HG03460 (cell line): ENCODE data around the gene UBE2D2.
"Not testable (repeated sequence)": the region's sequence is repeated elsewhere in the genome, so short reads cannot be mapped to it uniquely, and the experiment has no call there.

Experiments used
- ATAC-seq: cut with Tn5 transposase; IDR thresholded peaks from one replicate; pipeline ENCODE4 v1.9.1; 2021; ENCODE audit not compliant: unreplicated experiment

The UBE2D2 gene

DNA sequence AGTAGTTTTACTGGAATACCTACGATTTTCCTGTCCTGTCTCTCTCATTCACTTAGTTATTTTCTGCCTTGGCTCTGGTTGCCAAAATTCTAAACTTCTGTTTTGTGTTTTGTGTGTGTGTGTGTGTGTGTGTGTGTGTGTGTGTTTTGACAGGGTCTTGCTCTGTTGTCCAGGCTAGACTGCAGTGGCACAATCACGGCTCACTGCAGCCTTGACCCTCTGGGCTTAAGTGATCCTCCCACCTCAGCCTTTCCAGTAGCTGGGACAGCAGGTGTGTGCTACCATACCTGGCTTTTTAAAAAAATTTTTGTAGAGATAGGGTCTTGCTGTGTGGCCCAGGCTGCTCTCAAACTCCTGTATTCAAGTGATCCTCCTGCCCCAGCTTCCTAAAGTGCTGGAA, 17.2 kb downstream of the UBE2D2 start:
- ATAC-seq = no peak

DNA sequence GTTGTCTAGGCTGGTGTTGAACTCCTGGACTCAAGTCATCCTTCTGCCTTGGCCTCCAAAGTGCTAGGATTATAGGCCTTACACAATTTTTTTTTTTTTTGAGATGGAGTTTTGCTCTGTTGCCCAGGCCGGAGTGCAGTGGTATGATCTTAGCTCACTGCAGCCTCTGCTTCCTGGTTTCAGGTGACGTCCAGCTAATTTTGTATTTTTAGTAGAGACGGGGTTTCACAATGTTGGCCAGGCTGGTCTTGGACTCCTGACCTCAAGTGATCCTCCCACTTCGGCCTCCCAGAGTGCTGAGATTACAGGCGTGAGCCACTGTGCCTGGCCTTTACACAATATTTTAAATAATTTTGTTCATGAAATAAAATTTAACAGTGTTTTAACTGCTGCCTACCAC, 21.0 kb downstream of the UBE2D2 start:
- not testable (repeated sequence) for ATAC-seq

DNA sequence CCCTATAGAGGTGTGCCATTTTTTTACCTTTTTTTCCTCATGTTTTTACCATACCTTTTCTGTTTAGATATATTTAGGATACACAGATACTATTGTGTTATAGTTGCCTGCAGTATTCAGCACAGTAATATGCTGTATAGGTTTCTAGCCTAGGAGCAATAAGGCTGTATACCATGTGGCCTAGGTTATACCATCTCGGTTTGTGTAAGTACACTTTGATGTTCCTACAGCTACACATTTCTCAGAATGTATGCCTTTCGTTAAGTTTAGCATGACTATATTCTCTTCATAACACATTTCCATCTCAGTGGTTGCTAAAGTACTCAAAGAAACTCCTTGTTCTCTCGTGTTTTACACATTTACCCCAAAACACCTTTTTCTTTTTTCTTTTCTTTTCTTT, 23.0 kb downstream of the UBE2D2 start:
- no peak for ATAC-seq

DNA sequence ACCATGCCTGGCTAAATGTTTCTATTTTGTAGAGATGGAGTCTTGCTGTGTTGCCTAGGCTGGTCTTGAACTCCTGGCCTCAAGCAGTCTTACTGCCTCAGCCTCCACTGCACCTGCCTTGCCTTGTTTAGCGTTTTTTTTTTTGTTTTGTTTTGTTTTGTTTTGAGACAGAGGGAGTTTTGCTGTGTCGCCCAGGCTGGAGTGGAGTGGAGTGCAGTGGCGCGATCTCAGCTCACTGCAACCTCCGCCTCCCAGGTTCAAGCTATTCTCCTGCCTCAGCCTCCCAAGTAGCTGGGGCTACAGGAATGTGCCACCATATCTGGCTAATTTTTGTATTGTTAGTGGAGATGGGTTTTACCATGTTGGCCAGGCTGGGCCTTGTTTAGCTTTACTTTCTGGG, 27.0 kb downstream of the UBE2D2 start:
- ATAC-seq = not testable (repeated sequence)

DNA sequence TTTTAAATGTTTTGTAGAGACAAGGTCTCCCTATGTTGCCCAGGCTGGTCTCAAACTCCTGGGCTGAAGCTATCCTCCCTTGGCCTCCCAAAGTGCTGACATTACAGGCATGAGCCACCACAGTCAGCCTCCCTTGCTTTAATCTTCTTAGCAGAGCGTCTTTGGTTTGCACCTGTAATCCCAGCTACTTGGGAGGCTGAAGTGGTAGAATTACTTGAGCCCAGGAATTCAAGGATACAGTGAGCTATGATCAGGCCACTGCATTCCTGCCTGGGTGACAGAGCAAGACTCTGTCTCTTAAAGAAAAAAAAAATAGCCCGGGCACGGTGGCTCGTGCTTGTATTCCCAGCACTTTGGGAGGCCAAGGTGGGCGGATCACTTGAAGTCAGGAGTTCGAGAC, 27.8 kb downstream of the UBE2D2 start:
- no peak for ATAC-seq

DNA sequence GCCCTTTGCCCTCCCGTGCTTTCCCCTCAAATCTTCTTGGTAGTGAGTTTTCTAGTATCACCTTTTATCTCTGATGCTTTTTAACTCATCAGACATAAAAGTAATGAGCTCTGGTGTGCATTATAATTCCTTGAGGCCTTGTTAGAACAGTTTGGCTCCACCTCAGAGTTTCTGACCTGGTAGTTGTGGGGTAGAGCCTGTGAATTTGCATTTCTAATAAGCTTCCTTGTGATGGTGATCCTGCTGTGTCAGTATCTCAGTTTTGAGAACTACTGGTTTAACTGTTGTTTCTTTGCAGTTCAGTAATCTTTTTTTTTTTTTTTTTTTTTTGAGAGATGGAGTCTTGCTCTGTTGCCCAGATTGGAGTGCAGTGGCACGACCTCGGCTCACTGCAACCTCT, 31.1 kb downstream of the UBE2D2 start:
- ATAC-seq = no peak

DNA sequence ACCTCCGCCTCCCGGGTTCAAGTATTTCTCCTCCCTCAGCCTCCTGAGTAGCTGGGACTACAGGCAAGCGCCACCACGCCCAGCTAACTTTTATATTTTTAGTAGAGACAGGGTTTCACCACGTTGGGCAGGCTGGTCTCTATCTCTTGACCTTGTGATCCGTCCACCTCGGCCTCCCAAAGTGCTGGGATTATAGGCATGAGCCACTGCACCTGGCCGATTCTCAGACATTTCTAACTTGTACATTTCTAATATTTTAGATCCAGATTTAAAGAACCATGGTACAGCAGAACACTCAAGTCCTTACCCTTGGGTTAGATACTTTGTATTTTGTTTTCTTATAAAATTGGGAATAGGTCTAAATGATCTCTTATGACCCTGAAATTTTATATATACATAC, 31.9 kb downstream of the UBE2D2 start:
- ATAC-seq = not testable (repeated sequence)

DNA sequence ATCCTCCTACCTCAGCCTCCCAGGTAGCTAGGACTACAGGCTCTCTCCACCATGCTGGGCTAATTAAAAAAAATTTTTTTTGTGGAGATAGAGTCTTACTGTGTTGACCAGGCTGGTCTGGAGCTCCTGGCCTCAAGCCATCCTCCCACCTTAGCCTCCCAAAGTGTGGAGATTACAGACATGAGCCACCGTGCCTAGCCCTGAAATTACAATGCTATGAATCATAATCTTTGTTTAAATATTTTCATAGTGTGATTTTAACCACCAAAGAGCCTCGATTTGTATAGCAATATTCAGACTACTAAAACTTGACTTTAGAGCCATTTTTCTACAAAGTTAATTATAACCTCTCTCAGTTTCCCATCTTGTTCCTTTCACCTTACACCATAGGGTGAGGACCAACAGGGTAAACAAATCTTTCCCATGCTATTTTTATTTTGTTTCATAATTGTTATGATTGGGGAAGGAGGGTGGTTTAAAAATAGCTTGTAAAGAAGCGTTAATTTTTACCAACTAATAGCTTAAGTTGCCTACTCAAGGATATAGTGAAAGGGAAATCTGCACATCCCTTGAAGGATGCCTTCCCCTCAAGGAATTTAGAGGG, 32.7 kb downstream of the UBE2D2 start:
- ATAC-seq = no peak

DNA sequence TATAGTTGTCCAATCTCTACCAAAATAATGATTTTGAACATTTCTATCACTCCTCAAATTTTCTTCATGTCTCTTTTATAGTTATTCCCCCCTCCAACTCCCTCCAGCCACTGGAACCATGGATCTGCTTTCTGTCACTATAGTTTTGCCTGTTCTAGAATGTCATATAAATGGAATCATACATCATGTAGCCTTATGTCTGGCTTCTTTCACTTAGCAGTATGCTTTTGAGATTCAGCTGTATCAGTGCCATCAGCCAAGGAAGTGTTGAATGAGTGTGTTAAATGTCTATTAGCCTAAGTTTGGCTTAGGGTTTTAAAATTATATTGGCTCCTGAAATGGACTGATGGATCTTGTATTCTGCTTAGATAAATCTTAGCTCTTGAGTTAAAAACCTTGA, 36.0 kb downstream of the UBE2D2 start:
- ATAC-seq = no peak

DNA sequence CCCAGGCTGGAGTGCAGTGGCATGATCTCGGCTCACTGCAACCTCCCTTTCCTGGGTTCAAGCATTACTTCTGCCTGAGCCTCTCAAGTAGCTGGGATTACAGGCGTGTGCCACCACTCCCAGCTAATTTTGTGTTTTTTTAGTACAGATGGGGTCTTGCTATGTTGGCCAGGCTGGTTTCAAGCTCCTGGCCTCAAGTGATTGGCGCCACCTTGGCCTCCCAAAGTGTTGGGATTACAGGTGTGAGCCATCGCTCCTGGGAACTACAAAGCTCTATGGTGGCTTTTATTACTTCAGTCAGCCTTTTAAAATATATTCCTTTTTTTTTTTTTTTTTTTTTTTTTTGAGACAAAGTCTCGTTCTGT, 37.4 kb downstream of the UBE2D2 start:
- ATAC-seq = not testable (repeated sequence)

DNA sequence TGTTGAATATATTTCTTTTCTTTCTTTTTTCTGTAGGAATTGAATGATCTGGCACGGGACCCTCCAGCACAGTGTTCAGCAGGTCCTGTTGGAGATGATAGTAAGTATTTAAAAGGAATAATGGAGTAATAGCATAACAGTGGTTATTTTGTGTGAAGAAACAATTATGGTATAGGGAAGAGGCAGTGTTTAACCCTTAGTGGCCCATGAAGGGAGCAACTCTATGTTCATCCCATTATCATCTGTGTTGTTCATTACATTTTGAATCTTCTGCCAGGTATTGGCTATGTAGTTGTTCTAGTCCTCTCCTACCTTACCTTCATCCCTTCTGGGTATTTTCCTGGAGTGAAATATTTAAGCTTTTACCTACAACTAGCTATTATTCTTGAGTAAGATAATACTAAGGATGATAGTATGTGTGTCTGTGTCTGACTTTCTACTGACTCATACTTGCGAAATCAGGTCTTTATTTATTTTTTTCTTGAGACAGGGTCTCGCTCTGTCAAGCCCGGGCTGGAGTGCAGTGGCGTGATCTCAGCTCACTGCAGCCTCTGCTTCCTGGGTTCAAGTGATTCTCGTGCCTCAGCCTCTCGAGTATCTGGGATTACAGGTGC, 39.3 kb downstream of the UBE2D2 start:
- ATAC-seq = no peak

DNA sequence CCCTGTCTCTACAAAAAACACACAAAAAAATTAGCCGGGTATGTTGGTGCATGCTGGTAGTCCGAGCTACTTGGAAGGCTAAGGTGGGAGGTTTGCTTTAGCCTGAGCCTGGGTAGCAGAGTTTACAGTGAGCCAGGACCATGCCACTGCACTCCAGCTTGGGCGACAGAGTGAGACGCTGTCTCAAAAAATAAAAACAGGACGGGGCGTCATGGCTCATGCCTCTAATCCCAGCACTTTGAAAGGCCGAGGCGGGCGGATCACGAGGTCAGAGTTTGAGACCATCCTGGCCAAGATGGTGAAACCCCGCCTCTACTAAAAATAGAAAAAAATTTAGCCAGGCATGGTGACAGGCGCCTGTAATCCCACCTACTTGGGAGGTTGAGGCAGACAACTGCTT, 40.3 kb downstream of the UBE2D2 start:
- ATAC-seq = no peak

DNA sequence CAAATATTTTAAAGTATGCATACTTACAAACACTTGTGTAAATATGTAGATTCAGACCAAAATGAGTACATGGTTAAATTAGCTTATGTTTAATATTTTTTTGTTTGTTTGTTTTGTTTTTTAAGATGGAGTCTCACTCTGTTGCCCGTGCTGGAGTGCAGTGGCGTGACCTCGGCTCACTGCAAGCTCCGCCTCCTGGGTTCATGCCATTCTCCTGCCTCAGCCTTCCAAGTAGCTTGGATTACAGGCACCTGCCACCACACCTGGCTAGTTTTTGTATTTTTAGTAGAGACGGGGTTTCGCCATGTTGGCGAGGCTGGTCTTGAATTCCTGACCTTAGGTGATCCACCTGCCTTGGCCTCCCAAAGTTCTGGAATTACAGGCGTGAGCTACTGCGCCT, 40.8 kb downstream of the UBE2D2 start:
- ATAC-seq = not testable (repeated sequence)

DNA sequence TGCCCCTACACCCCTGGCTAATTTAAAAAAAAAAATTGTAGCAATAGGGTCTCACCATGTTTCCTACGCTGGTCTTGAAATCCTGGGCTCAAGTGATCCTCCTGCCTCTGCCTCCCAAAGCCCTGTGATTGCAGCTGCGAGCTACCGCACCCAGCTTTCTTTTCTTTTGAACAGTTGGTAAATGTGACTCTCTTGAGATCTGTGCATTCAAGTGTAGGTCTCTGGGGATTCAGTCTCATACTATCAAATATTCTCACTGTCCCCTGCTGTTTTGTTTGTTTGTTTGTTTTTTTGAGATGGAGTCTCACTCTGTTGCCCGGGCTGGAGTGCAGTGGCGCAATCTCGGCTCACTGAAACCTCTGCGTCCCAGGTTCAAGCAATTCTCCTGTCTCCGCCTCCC, 44.7 kb downstream of the UBE2D2 start:
- no peak for ATAC-seq

DNA sequence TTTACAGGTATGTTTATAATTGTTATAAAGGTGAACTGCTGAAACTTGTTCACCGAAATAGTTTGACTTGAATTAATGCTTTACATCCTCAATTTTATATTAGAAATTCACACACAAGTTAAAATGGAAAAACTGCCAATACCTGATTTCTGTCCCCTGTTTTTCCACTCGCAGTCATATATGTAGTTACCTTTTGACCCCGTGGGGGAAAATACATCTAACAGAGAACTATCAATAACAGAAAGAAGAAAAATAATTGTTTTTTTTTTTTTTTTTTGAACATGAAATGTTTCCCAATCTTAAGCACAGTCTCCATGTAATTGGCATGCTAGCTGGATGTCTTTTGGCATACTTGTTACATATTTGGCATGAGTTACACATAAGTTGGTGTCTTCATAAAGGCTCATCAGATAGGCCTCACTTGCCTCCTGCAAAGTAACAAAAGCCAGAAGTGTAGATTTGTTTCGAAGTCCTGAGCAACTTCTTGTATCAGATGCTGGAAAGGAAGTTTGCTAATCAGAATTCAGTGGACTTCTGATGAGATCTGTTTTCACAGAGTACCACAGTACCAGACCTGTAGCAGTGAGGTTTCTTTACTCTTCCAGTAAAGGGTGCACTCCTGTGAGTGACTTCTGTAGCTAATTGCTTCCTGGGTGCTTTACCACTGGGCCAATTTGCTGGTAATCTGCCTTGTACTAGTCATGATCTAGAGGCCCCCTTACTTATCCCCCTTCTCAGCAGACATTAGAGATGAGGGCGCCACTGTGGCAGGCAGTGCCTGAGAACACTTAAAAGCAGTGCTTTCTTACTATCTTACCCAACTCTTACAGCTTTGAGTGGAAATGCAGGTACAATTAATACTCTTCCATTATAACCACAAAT, 50.8 kb downstream of the UBE2D2 start:
- ATAC-seq = no peak

DNA sequence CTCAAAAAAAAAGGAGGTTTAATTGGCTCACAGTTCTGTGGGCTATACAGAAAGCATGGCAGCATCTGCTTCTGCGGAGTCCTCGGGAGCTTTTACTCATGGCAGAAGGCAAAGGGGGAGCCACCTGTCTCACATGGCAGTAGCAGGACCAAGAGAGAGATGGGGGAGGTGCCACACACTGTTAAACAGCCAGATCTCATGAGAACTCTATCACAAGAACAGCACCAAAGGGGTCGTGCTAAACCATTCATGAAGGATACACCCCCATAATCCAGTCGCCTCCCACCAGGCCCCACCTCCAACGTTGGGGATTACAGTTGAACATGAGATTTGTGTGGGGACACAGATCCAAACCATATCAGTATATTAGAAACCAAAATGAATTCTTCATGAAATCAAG, 58.7 kb downstream of the UBE2D2 start:
- ATAC-seq = no peak

DNA sequence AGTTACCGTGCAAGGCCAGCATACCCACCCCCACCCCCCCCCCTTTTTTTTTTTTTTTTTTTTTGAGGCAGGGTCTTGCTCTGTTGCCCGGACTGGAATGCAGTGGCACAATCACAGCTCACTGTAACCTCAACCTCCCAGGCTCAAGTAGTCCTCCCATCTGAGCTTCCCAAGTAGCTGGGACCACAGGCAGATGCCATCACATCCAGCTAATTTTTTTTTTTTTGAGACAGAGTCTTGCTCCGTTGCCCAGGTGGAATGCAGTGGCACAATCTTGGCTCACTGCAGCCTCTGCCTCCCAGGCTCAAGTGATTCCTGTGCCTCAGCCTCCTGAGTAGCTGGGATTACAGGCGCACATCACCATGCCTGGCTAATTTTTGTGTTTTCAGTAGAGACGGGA, 64.3 kb downstream of the UBE2D2 start:
- ATAC-seq = not testable (repeated sequence)

DNA sequence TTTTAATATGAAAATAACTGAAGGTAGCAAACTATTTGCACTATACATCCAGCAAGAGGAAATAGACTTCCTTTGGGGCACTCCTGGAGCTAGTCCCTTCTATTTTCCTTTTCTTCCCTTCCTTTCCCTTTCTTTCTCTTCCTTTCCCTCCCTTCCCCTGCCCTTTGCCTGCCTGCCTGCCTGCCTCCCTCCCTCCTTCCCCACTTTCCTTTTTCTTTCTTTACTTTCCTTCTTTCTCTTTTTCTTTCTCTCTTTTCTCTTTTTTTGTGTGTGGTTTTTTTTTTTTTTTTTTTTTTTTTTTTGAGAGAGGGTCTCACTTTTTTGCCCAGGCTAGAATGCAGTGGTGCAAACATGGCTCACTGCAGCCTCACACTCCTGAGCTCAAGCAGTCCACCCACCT, 69.7 kb downstream of the UBE2D2 start:
- ATAC-seq = no peak

DNA sequence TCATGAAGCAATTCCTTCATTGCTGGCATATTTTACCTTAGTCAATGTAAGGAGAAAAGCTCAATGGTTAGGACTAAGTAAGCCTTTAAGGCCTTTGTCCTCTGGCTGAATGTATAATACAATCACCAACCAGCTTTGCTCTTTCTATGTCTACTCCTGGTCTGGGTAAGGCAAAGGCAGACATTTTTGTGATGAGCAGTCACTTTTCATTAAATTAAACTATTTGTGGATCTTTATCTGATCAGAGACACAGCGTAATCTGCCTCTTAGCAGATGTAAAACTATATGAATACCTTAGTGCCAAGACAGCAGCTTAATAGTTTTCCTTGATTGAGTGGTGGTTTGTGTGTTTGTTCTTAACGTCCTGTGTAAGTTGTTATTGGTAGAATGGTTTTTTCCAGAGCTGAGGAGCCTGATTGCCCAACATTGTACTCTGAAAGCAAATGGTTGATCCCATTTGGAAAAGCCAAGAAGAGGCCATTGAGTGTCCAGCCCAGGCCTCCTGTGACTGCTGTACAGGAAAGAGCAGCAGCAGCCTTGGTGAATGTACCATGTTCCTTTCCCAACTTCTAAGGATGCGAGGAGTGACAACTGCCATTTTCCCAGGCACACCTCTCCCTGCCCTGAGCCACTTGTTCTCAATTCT, 70.5 kb downstream of the UBE2D2 start:
- ATAC-seq = no peak

DNA sequence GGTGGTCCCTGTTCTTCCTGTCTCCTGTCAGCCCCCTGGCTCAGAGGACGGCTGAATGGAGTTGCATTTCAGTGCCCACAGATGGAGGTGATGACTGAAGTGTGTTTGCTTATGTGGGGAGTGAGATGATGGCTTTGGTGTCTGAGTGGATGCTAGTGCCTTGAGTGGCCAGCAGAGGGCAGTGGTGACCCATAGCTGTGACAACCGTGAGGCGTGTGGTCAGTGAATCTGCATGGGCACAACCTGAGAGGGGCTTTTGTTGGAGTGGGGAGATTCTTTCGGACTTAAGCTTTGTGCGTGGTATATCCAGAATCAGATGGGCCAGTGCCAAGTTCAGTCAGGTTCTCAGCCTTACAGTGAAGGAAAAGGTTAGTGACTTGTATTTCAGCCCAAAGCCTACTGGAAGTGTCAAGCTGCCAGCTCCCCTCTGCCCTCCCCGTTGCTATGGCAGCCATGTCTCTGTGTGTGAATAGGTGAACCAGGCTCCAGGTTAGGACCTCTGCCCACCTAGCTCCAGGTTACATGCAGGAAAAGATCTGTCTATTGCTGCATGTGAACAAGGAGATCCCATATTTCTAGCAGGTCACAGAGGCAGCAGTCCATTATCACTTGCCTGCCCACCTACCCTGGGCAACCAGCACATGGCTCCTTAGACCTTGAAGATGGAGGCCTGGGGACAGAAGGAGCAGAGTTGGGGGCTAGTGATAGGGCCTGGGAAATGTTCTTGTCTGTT, 72.3 kb downstream of the UBE2D2 start:
- peak; percentile 23 for ATAC-seq

DNA sequence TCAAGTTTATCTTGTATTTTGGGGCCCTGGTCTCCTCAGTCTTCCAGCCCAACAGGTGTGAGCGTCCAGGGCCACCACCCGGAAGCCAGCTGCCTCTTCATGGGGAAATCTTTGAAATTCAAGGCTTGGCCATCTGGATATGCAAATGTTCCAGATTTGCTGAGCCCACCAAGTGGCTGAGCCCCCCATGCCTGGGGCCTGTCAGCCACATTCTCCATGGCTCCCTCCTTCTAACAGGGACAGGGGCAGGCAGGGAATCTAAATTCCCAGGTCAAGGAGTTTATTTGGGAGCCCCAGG, 72.8 kb downstream of the UBE2D2 start:
- ATAC-seq = no peak
